ENCODE measurements around the gene RAB24.
A peak's percentile ranks its signal among the peaks of the same experiment; 100 is the strongest.

Gene RAB24

DNA sequence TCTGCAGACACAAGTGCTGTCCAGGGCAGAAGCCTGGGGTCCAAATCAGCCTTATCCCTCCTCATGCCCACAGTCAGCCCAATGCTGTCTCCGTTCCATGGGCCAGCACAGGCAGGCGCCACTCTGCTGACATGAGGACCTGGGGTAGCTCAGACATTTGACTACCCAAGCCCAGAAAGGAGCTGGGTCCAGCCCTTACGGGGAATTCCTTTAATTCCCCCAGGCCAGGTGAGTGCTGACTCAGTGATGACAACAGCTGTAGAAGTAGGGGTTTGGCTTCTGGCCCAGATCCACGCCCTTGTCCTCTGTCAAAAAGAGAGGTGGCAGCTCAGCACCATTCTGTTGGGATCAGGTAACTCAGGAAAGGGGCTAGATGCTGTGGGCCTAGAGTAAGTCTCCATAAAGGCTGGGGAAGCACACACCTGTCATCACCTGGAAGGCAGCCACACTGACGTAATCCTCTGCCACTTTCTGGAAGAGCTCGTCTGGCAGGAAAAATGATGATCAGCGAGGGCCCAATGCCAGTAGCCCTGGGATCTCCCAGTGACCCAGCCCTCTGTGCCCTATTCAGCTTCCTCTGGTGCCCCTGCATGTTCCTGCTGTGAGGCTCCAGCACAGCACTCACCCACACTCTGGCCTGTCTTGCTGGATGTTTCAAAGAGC is 1.9 kb downstream of the RAB24 start:
- no peak for DNase-seq
- TF ChIP-seq GATA1 (IDR thresholded peaks at IDR 0.05; ENCODE audit: low read depth, low read length) (no peak), POLR2A (IDR thresholded peaks at IDR 0.05; ENCODE audit: low read length) (no peak)

DNA sequence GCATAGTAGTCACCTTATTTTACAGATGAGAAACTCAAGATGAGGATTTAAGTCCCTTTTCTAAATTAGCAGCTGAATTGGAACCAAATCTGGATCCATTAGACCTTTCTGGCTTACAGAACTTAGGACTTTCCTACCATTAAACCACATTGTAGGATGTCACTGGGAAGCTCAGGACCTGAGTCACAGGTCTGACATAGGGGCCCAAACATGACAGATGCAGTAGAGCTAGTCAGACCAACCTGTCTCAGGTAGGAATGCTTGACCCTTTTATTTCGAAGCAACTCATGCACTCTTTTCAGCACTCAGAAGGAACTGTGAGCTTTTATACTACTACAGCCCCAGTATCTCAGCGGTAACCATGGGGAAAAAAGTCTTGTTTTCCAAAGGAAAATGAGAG is 2.6 kb downstream of the RAB24 start:
- no peak for DNase-seq
- TF ChIP-seq GATA1 (IDR thresholded peaks at IDR 0.05; ENCODE audit: low read depth, low read length) = no peak

DNA sequence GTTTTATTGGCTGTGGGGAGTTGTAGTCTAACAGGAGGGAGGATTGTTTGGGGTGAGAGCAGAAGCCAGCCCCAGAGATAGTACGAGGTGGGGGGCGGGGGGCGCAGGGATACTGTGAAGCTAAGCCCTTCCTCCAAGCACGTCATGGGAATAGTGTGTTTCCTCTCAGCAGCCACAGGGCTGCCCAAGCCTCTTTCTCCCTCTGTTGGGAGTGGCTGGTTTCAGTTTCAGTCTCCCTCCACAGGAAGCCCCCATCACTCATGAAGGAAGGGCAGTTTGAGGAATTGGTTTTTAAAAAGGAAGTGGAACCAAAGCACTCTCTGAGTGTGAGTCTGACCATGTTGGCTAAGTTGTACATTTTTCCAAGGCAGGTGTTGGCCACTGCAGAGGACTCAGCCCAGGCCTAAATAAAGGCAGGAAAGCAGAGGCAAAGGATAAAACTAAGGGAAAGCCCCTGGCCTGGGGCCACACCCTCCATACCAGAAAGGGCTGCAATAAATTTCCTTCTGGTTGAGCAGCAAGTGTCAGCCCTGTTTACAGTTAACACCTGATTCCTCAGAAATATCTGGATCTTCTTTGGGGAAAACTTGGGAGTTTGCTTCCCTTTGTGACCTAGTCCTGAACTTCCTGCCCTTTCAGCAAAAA is 3.2 kb downstream of the RAB24 start:
- peak; percentile 68 to 70 for DNase-seq
- no peak for TF ChIP-seq GATA1 (IDR thresholded peaks at IDR 0.05; ENCODE audit: low read depth, low read length)
- TF ChIP-seq POLR2A (IDR thresholded peaks at IDR 0.05; ENCODE audit: low read length) = no peak

DNA sequence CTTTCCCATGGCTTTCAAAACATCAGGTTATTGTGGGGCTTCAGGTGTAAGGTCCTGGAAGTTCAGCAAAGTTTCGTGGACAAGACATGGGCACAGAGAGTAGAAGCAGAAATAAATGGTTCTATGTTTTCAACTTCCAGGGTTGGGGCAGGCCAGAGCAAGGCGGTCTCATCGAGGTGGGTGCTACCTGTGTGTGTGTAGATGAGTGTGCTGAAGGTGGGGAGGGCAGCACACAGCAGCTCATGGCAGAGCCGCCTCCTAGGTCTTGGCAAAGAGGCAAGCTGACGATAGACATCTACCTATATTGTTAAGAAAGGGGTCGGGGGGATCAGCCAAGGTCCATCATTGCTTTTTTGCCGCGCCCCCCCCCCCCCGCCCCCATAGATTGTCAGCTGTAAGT is 3.8 kb downstream of the RAB24 start:
- TF ChIP-seq GATA1 (IDR thresholded peaks at IDR 0.05; ENCODE audit: low read depth, low read length) (no peak), POLR2A (IDR thresholded peaks at IDR 0.05; ENCODE audit: low read length) (no peak)
- DNase-seq = no peak

DNA sequence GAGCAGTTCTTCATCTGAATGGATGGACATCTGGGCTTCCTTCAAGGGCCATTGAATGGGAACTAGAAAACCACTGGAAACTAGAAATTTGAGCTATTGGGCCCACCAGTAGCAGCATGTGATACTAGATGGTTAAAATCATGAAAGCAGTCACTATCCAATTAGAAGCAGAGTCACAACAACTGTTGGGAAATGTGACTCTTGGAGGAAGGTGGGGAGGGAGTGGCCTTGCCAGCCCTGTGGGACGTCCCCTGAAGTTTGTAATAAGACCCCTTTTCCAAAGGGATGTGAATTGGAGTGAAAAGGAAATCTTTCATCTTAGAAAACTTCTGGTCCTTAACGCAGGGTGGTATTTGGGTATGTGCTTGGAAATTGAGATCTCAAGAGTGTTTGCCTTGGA is 5.6 kb downstream of the RAB24 start:
- no peak for DNase-seq
- no peak for TF ChIP-seq GATA1 (IDR thresholded peaks at IDR 0.05; ENCODE audit: low read depth, low read length)
- TF ChIP-seq POLR2A (IDR thresholded peaks at IDR 0.05; ENCODE audit: low read length) = no peak

DNA sequence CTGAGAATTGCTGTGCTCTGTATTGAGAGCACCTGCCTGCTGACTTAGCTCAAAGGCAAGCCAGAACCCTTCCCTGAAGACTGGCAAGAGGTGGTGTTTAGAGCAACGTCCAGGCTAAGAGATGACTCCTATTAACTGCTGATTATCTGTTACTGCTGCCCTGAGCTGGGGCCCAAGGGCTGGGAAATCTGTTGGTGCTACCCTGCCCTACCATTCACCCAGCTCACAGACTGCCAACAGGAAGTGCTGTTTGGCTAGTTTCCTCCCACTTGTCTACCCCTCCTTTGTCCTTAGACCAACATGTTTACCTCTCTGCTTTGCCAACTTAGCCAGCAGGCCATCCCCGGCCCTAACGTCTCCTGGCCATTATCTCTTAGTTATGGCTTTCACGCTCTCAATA is 6.9 kb downstream of the RAB24 start:
- DNase-seq = no peak

DNA sequence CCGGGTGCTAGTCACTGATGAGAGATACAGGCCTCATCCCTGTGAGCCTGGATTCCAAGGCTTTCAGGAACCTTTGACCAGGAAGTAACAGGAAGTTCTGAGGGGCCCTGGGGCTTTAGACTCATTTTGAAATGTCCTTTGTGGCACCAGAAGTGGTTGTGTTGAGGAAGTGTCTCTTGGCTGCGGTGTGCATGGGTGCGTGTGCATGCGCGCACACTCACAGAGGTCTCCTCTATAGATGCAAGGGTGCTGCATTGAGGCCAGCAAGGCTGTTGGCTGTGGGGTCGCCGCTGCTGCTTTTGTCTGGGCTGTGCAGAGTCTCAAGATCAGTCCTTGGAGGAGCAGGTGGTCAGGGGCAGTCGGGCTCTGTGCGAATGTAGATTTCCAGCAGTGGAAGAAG is 7.6 kb downstream of the RAB24 start:
- DNase-seq = no peak
- TF ChIP-seq GATA1 (IDR thresholded peaks at IDR 0.05; ENCODE audit: low read depth, low read length) (no peak), POLR2A (IDR thresholded peaks at IDR 0.05; ENCODE audit: low read length) (no peak)

More for the DNA sequence above, 6.9 kb downstream of the RAB24 start:
- no peak for TF ChIP-seq GATA1 (IDR thresholded peaks at IDR 0.05; ENCODE audit: low read depth, low read length)

DNA sequence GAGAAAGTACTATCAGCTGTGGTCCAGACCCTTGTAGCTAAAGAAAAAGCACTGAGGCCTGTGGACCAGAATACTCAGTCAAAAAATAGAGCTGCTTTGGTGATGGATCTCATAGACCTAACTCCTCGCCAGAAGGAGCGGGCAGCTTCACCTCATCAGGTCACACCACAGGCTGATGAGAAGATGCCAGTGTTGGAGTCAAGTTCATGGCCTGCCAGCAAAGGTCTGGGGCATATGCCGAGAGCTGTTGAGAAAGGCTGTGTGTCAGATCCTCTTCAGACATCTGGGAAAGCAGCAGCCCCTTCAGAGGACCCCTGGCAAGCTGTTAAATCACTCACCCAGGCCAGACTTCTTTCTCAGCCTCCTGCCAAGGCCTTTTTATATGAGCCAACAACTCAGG is 8.9 kb downstream of the RAB24 start:
- TF ChIP-seq GATA1 (IDR thresholded peaks at IDR 0.05; ENCODE audit: low read depth, low read length) = no peak
- TF ChIP-seq POLR2A (IDR thresholded peaks at IDR 0.05; ENCODE audit: low read length) = no peak
- DNase-seq = no peak

DNA sequence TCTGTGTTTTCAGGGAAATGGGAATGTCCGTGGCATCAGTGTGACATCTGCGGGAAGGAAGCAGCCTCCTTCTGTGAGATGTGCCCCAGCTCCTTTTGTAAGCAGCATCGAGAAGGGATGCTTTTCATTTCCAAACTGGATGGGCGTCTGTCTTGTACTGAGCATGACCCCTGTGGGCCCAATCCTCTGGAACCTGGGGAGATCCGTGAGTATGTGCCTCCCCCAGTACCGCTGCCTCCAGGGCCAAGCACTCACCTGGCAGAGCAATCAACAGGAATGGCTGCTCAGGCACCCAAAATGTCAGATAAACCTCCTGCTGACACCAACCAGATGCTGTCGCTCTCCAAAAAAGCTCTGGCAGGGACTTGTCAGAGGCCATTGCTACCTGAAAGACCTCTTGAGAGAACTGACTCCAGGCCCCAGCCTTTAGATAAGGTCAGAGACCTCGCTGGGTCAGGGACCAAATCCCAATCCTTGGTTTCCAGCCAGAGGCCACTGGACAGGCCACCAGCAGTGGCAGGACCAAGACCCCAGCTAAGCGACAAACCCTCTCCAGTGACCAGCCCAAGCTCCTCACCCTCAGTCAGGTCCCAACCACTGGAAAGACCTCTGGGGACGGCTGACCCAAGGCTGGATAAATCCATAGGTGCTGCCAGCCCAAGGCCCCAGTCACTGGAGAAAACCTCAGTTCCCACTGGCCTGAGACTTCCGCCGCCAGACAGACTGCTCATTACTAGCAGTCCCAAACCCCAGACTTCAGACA is 9.5 kb downstream of the RAB24 start:
- TF ChIP-seq GATA1 (IDR thresholded peaks at IDR 0.05; ENCODE audit: low read depth, low read length) (no peak), POLR2A (IDR thresholded peaks at IDR 0.05; ENCODE audit: low read length) (no peak)
- no peak for DNase-seq

DNA sequence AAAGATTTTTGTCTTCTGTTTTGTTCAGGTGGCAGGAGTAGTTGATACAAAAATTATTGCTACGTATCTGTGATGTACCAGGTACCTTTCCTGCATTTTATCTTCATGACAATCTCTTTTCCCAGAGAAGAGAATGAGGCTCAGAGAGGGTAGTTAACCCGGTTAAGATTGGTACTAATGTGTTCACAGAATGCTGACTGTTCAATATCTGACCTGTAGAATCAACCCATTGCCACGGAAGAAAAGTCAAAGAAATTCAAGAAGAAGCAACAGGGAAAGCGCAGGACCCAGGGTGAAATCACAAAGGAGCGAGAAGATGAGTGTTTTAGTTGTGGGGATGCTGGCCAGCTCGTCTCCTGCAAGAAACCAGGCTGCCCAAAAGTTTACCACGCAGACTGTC is 11.8 kb downstream of the RAB24 start:
- DNase-seq = no peak

DNA sequence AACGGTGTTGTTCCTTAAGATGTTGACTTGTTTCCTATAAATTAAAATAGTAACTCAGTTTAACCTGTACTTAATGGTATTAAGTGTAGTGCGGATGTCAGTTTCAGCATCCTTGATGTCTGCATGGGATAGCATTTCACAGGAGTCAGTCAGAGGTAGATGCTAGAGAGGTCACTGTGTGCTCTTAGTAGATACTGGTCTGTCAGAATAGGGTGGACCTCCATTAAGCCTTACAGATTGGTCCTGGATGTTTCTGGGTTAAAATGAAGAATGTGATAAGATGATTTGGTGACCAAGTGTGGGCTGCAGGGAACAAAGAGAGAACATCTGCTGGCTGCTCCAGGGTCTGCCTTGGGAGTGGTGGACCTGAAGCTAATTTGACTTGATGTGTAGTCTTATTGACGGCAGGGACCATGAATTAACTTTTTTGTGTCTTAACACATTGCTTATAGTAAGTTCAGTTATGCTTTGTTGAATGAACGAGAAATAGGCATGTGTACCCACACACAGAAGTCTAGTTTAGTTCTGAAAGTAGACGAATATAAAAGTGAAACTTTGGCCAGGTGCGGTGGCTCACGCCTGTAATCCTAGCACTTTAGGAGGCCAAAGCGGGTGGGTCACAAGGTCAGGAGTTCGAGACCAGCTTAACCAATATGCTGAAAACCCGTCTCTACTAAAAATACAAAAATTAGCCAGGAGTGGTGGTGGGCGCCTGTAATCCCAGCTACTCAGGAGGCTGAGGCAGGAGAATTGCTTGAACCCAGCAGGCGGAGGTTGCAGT is 12.5 kb downstream of the RAB24 start:
- TF ChIP-seq GATA1 (IDR thresholded peaks at IDR 0.05; ENCODE audit: low read depth, low read length) = no peak
- TF ChIP-seq POLR2A (IDR thresholded peaks at IDR 0.05; ENCODE audit: low read length) = no peak
- no peak for DNase-seq

More for the DNA sequence above, 11.8 kb downstream of the RAB24 start:
- TF ChIP-seq POLR2A (IDR thresholded peaks at IDR 0.05; ENCODE audit: low read length) = no peak

DNA sequence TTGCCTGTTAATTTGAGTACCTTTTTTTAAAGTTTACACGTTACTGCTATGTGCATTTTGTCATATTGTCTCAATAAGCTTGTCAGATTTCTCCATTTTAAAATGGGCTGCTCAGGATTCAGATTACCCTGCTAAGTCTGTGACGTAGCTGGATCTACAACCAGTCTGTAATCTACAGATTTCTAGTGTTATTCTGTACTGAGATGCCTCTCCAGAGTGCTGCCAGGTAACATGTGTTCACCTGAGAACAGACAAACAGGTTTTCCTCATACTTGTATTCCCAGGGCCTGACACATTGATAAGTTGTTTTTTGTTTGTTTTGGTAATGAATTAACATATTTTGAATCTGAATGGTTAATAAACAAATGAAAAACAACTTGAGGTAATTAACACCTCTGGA is 15.3 kb downstream of the RAB24 start:
- TF ChIP-seq GATA1 (IDR thresholded peaks at IDR 0.05; ENCODE audit: low read depth, low read length) (no peak), POLR2A (IDR thresholded peaks at IDR 0.05; ENCODE audit: low read length) (no peak)
- DNase-seq = no peak

DNA sequence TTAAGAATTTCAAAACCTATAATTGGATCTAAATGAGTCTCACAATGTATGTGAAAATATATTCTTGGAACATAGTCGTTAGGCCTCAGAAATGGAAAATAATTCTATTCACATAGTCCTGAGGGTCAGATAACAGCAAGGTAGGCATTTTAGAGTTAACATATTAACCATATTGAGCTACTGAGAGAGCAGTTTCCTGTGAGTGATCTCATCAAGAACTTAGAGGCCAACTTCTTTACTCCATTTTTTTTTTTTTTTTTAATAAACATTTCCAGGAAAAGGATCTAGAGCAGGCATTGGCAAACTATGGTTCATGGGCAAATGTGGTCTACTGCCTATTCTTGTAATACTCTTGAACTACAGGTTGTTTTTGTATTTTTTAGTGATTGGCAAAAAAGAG is 26.6 kb downstream of the RAB24 start:
- no peak for DNase-seq
- TF ChIP-seq GATA1 (IDR thresholded peaks at IDR 0.05; ENCODE audit: low read depth, low read length) = no peak
- no peak for TF ChIP-seq POLR2A (IDR thresholded peaks at IDR 0.05; ENCODE audit: low read length)

DNA sequence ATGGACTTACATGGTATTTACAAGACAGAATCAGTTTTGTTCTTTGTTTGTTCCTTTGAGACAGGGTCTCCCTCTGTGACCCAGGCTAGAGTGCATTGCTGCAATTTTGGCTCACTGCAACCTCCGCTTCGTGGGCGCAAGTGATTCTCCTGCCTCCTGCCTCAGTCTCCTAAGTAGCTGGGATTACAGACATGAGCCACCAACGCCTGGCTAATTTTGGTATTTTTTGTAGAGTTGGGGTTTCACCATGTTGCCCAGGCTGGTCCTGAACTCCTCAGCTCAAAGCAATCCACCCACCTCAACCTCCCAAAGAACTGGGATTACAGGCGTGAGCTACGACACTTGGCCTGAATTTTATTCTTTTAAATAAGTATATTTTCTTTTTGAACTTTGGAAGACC is 27.6 kb downstream of the RAB24 start:
- TF ChIP-seq POLR2A (IDR thresholded peaks at IDR 0.05; ENCODE audit: low read length) (no peak), GATA1 (IDR thresholded peaks at IDR 0.05; ENCODE audit: low read depth, low read length) (no peak)
- DNase-seq = no peak

Data from erythroblast (primary cell).